OCI-LY3 (cell line): ENCODE measurements around the gene FOXJ2.

ENCODE experiments used
- H2AFZ ChIP-seq: fragments of 200-600, 300-600 bp; shearing (Covaris generic); 2 replicates; pipeline ENCODE4 v1.6.0; 2014; ENCODE audit warnings: antibody characterized with exemption, low read depth, low read length
- H3K27ac ChIP-seq: fragments of 200-600, 300-600 bp; sonication (generic); 2 replicates; pipeline ENCODE4 v1.5.1; 2014; ENCODE audit warnings: mild to moderate bottlenecking, low read length, moderate library complexity, mixed read lengths
- H3K27me3 ChIP-seq: fragments of 200-600, 300-600 bp; sonication (generic); 2 replicates; pipeline ENCODE4 v1.6.1; 2014; ENCODE audit warnings: low read depth, low read length, mixed read lengths
- H3K36me3 ChIP-seq: fragments of 200-600, 300-600 bp; sonication (generic); replicated peaks from 2 replicates; pipeline ENCODE3; 2014; ENCODE audit warnings: low read depth, low read length, mixed read lengths
- H3K4me1 ChIP-seq: fragments of 300-600, 200-600 bp; sonication (generic); 2 replicates; pipeline ENCODE4 v1.6.1; 2014; ENCODE audit warnings: low read length, mixed read lengths
- H3K4me2 ChIP-seq: fragments of 200-600, 300-600 bp; sonication (generic); 2 replicates; pipeline ENCODE4 v1.6.1; 2014; ENCODE audit warnings: low read length, mixed read lengths
- H3K4me3 ChIP-seq: fragments of 300-600, 200-600 bp; sonication (generic); 2 replicates; pipeline ENCODE4 v1.5.1; 2014; ENCODE audit warnings: antibody characterized with exemption, mild to moderate bottlenecking, low read length, moderate library complexity
- H3K79me2 ChIP-seq: fragments of 300-600, 200-600 bp; shearing (Covaris generic); 2 replicates; pipeline ENCODE4 v1.6.1; 2014; ENCODE audit warnings: mild to moderate bottlenecking, low read length, mixed read lengths
- H3K9ac ChIP-seq: fragments of 300-600, 200-600 bp; shearing (Covaris generic); 2 replicates; pipeline ENCODE4 v1.6.0; 2014; ENCODE audit warnings: mild to moderate bottlenecking, low read length, moderate library complexity
- H3K9me3 ChIP-seq: fragments of 200-600, 300-600 bp; shearing (Covaris generic); 2 replicates; pipeline ENCODE4 v1.6.1; 2014; ENCODE audit warnings: low read length, mixed read lengths; ENCODE audit not compliant: insufficient read depth
- H4K20me1 ChIP-seq: fragments of 200-600, 300-600 bp; sonication (generic); 2 replicates; pipeline ENCODE4 v1.6.1; 2016; ENCODE audit warnings: low read length, mixed read lengths; ENCODE audit not compliant: insufficient read depth
- EZH2phosphoT487 ChIP-seq: fragments of 200-600 bp; shearing (Covaris generic); IDR thresholded peaks from 2 replicates; pipeline ENCODE4 v1.6.1; 2018; ENCODE audit warnings: antibody characterized with exemption, mixed run types, low read depth
- TF ChIP-seq, protein P1 (sequence below): fragments of 200-600, 300-600 bp; sonication (generic); IDR thresholded peaks from 2 replicates; pipeline ENCODE4 v1.5.1; 2014; ENCODE audit warnings: antibody characterized with exemption, low read length, low read depth

Gene FOXJ2

DNA sequence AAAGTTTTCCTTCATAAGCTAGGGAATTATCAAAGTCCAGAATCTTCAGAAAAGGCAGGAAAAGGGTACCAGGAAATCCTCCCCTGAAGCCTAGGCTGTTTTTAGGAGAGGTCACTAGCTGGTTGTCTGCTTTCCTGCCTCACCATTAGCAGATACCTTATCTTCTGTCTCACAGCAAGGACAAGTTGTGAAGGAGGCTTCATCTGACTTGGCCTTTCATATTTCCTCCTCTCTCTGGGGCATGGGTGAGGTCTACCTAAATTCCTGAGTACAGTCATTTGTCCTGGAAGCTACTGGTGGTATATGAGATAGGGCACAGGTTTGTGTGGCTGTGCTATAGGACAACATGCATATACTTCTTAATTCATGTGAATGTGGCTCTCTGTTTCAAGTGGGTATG, 2.3 kb downstream of the FOXJ2 start:
- Histone ChIP-seq H3K4me2 (0 out of 2 replicates have a peak overlapping the region, but pooled peaks have one; percentile 4), H3K4me1 (peaks cover 36% of the 10 kb centered on the region), H3K4me3 (no peak overlapping the region), H3K9me3 (no peaks in the 10 kb centered on the region), H3K27ac (peak overlapping the region; percentile 1; the same call in 1 of the 2 replicates), H3K36me3 (peaks cover 5% of the 10 kb centered on the region), H3K9ac (no peak overlapping the region), H3K27me3 (no peaks in the 10 kb centered on the region; the same call in 1 of the 2 replicates), H4K20me1 (peaks cover 12% of the 10 kb centered on the region; the same call in 1 of the 2 replicates), H3K79me2 (peaks cover 16% of the 10 kb centered on the region; the same call in 1 of the 2 replicates), H2AFZ (no peak overlapping the region)
- TF ChIP-seq EZH2phosphoT487: no peak
- TF ChIP-seq, protein P1, sequence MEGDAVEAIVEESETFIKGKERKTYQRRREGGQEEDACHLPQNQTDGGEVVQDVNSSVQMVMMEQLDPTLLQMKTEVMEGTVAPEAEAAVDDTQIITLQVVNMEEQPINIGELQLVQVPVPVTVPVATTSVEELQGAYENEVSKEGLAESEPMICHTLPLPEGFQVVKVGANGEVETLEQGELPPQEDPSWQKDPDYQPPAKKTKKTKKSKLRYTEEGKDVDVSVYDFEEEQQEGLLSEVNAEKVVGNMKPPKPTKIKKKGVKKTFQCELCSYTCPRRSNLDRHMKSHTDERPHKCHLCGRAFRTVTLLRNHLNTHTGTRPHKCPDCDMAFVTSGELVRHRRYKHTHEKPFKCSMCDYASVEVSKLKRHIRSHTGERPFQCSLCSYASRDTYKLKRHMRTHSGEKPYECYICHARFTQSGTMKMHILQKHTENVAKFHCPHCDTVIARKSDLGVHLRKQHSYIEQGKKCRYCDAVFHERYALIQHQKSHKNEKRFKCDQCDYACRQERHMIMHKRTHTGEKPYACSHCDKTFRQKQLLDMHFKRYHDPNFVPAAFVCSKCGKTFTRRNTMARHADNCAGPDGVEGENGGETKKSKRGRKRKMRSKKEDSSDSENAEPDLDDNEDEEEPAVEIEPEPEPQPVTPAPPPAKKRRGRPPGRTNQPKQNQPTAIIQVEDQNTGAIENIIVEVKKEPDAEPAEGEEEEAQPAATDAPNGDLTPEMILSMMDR: no peak

DNA sequence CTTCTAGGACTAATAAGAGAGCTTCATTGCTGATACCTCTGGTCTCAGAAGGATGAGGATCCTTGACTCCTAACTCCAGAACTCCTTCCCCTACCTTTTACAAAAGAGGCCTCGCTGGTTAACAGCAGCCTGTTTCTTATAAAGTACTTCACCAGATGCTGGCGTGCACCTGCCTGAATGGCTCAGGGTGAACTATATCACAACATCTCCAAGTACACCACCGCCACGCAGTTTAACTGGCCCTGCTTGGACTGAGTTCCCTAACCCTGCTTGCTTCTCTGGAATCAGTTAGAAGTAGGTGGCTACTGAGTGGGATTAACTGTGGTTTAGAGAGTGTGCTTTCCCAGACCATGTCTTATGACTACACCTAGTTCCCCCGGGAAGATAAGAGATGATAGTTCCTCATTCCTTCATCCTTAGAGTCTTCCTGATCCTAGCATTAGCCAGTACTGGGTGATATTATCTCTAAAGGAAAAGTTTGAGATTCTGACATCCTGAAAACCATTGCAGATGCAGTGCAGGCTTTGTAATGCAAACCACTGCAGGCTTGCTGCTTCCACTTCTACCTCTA, 3.0 kb downstream of the FOXJ2 start:
- TF ChIP-seq, protein P1: no peak
- TF ChIP-seq EZH2phosphoT487: no peak
- no peak overlapping the region for H3K4me2 ChIP-seq
- H3K79me2 ChIP-seq: peaks cover 16% of the 10 kb centered on the region; the same call in 1 of the 2 replicates

DNA sequence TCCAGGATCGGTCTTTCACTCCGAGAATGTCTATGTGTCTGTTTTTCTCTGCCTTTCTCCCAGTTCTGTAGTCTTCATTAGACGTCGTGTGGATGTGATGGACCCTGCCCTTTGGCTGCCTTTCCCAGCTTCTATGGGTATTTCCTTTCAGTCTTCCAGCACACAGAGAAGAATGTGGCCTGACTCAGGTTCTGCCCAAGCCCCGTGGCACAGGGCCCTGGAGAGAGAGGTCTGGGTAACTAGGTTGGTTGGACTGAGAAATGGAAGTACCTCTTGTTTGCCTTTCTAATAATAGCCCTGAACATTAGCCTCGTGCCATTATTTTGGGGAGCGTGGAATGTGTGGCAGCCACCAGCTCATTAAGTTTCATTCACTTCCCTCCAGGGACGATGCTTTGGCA, 3.8 kb downstream of the FOXJ2 start:
- Histone ChIP-seq H3K36me3 (peaks cover 13% of the 10 kb centered on the region), H3K4me2 (no peak overlapping the region), H3K9ac (no peak overlapping the region), H3K27me3 (no peaks in the 10 kb centered on the region), H3K4me1 (peaks cover 36% of the 10 kb centered on the region), H4K20me1 (peaks cover 12% of the 10 kb centered on the region; the same call in 1 of the 2 replicates), H3K79me2 (peaks cover 16% of the 10 kb centered on the region; the same call in 1 of the 2 replicates), H3K4me3 (no peak overlapping the region), H3K9me3 (no peaks in the 10 kb centered on the region), H2AFZ (no peak overlapping the region), H3K27ac (no peak overlapping the region)
- no peak for TF ChIP-seq EZH2phosphoT487
- TF ChIP-seq, protein P1: no peak

More for the DNA sequence above, 3.0 kb downstream of the FOXJ2 start:
- H3K9ac ChIP-seq: no peak overlapping the region
- H3K4me1 ChIP-seq: peaks cover 36% of the 10 kb centered on the region
- peaks cover 8% of the 10 kb centered on the region for H3K36me3 ChIP-seq
- H3K27ac ChIP-seq: no peak overlapping the region
- H3K27me3 ChIP-seq: no peaks in the 10 kb centered on the region
- no peak overlapping the region for H3K4me3 ChIP-seq
- H2AFZ ChIP-seq: no peak overlapping the region
- H4K20me1 ChIP-seq: peaks cover 12% of the 10 kb centered on the region; the same call in 1 of the 2 replicates
- no peaks in the 10 kb centered on the region for H3K9me3 ChIP-seq

DNA sequence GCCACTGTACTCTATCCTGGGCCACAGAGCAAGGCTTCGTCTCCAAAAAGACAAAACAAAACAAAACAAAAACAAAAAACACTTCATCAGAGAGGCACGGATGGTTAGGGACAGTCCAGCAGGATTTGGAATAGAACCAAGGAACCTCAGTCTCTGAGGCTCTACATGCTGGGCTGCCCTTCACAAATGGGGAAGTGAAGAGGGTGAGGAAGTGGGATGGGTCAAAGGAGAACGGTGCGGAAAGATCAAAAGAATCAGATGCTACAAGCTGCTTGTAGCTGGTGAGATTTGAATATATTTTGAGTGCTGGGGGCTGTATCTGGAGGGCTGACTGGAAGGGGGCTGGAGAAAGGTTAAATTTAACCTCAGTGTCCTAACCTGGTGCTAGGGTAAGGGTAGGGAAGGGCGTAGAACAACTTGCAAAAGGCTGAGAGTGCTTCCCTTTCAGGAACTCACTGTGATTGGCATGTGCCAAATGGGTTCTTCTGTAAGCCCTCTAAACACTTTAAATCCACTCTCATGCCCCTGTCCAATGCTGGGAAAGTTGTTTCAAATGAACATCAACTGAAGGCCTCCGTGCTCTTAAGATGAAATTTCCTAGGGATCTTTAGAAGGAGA, 4.6 kb downstream of the FOXJ2 start:
- peaks cover 12% of the 10 kb centered on the region; the same call in 1 of the 2 replicates for H4K20me1 ChIP-seq
- peaks cover 16% of the 10 kb centered on the region; the same call in 1 of the 2 replicates for H3K79me2 ChIP-seq
- peaks cover 32% of the 10 kb centered on the region for H3K4me1 ChIP-seq
- peak overlapping the region; percentile 60 for H3K4me2 ChIP-seq
- peaks cover 13% of the 10 kb centered on the region for H3K36me3 ChIP-seq
- no peaks in the 10 kb centered on the region for H3K27me3 ChIP-seq
- H3K27ac ChIP-seq: 0 out of 2 replicates have a peak overlapping the region, but pooled peaks have one; percentile 10
- H2AFZ ChIP-seq: no peak overlapping the region
- TF ChIP-seq, protein P1: no peak
- TF ChIP-seq EZH2phosphoT487: no peak
- H3K9me3 ChIP-seq: no peaks in the 10 kb centered on the region
- H3K9ac ChIP-seq: no peak overlapping the region
- H3K4me3 ChIP-seq: peak overlapping the region; percentile 36
